WERI-Rb-1 (cell line): ENCODE data around the gene PREP.

Experiments
- DNase-seq: peaks from one replicate; pipeline ENCODE4 v3.0.0-alpha.2; 2020
- H3K27ac ChIP-seq: fragments of 250-450 bp; sonication (Bioruptor Pico); 2 replicates; pipeline ENCODE4 v1.5.1; 2020; ENCODE audit warnings: mild to moderate bottlenecking, moderate library complexity
- H3K27me3 ChIP-seq: fragments of 250-450 bp; sonication (Bioruptor Pico); 2 replicates; pipeline ENCODE4 v1.5.1; 2021; ENCODE audit warnings: mild to moderate bottlenecking, low read depth, moderate library complexity; ENCODE audit not compliant: insufficient read depth, severe bottlenecking
- H3K36me3 ChIP-seq: fragments of 250-450 bp; sonication (Bioruptor Pico); 2 replicates; pipeline ENCODE4 v1.5.1; 2020; ENCODE audit warnings: mild to moderate bottlenecking, moderate library complexity
- H3K4me3 ChIP-seq: 2 replicates; pipeline ENCODE4 v1.5.1; 2011; ENCODE audit warnings: low read depth, mild to moderate bottlenecking, control low read depth, low read length
- H3K9me3 ChIP-seq: fragments of 250-450 bp; sonication (Bioruptor Pico); 2 replicates; pipeline ENCODE4 v1.5.1; 2021; ENCODE audit warnings: mild to moderate bottlenecking, moderate library complexity; ENCODE audit not compliant: severe bottlenecking
- TF ChIP-seq, protein P1 (sequence below): IDR thresholded peaks from 2 replicates; pipeline ENCODE4 v1.5.1; 2011; ENCODE audit warnings: low read depth, mild to moderate bottlenecking, control low read depth, inconsistent platforms, low read length

PREP gene

GRCh38 chr6:105442369-105442768 lies 39.5 kb upstream of the PREP start:
- H3K27me3 ChIP-seq, result no peaks in the 10 kb centered on the region
- no peak overlapping the region for H3K27ac ChIP-seq
- H3K4me3 ChIP-seq, result no peak overlapping the region
- DNase-seq, result no peak
- H3K9me3 ChIP-seq, result no peaks in the 10 kb centered on the region
- H3K36me3 ChIP-seq, result no peaks in the 10 kb centered on the region
- TF ChIP-seq, protein P1, sequence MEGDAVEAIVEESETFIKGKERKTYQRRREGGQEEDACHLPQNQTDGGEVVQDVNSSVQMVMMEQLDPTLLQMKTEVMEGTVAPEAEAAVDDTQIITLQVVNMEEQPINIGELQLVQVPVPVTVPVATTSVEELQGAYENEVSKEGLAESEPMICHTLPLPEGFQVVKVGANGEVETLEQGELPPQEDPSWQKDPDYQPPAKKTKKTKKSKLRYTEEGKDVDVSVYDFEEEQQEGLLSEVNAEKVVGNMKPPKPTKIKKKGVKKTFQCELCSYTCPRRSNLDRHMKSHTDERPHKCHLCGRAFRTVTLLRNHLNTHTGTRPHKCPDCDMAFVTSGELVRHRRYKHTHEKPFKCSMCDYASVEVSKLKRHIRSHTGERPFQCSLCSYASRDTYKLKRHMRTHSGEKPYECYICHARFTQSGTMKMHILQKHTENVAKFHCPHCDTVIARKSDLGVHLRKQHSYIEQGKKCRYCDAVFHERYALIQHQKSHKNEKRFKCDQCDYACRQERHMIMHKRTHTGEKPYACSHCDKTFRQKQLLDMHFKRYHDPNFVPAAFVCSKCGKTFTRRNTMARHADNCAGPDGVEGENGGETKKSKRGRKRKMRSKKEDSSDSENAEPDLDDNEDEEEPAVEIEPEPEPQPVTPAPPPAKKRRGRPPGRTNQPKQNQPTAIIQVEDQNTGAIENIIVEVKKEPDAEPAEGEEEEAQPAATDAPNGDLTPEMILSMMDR, result no peak

GRCh38 chr6:105437236-105437635 lies 34.4 kb upstream of the PREP start:
- H3K9me3 ChIP-seq, result no peaks in the 10 kb centered on the region
- no peak overlapping the region for H3K4me3 ChIP-seq
- no peak for DNase-seq
- TF ChIP-seq, protein P1, result no peak
- no peak overlapping the region for H3K27ac ChIP-seq
- no peaks in the 10 kb centered on the region for H3K27me3 ChIP-seq
- no peaks in the 10 kb centered on the region for H3K36me3 ChIP-seq

DNA sequence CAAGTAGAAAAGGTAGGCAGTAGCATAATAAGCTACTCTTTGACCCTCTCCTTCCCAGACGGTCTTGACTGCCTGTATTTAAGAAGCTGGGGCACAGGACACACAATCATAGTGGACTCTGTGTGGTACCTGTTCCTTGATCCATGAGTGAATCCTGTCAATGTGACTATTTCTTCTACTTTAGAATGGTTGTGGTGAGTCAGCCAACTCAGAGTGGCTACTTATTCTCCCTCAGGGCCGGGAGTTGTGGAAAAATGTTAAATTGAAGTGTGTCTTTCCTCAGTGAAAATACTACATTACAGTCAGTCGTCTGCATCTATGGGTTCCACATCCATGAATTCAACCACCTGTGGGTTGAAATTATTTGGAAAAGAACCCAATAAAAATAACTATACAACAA lies 30.8 kb upstream of the PREP start:
- H3K27me3 ChIP-seq, result no peaks in the 10 kb centered on the region
- H3K9me3 ChIP-seq, result no peaks in the 10 kb centered on the region
- TF ChIP-seq, protein P1, result no peak
- DNase-seq, result no peak
- H3K36me3 ChIP-seq, result no peaks in the 10 kb centered on the region
- no peak overlapping the region for H3K27ac ChIP-seq
- H3K4me3 ChIP-seq, result no peak overlapping the region

DNA sequence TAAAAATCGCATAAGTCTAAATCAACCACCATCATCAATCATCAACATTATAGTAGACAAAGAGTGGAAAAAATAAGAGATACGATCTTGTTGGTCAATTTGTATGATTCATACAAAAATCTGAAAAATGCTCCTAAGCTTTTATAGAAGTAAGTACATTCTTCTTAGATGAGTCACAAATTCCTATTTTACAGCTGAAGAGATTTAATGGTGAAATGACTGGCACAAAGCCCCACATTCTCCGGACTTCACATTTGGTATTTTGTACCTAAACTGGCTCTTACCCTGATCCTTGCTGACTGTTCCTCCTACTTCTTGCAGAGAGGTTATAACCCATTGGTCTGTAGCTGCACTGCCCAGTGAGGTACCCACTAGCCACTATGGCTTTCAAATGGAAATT lies 29.9 kb upstream of the PREP start:
- no peaks in the 10 kb centered on the region for H3K9me3 ChIP-seq
- no peaks in the 10 kb centered on the region for H3K36me3 ChIP-seq
- DNase-seq, result no peak
- no peaks in the 10 kb centered on the region for H3K27me3 ChIP-seq
- H3K27ac ChIP-seq, result no peak overlapping the region
- TF ChIP-seq, protein P1, result no peak
- no peak overlapping the region for H3K4me3 ChIP-seq

DNA sequence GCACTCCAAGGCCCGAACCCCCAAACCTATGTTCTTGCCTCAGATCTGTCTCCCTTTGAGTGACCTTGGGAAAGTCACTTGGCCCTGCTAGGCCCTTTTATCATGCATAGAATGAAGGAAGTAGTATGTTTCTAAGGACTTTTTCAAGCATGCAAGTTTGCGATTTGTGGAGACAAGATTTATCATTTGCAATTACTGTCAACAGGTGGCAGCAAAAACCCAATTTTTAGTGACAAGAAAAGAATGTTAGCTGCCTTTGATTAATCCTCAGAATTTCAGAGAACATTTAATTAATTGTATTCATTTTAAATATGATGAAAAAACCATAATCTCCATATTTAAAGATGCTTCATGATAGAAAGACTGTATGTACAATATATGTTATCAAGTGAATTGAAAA lies 28.3 kb upstream of the PREP start:
- H3K27me3 ChIP-seq, result no peaks in the 10 kb centered on the region
- DNase-seq, result no peak
- H3K9me3 ChIP-seq, result no peaks in the 10 kb centered on the region
- TF ChIP-seq, protein P1, result 0 out of 2 replicates have a peak, but pooled peaks have one; percentile 26
- H3K36me3 ChIP-seq, result no peaks in the 10 kb centered on the region
- no peak overlapping the region for H3K27ac ChIP-seq
- no peak overlapping the region for H3K4me3 ChIP-seq

- Histone ChIP-seq H3K9me3 (no peaks in the 10 kb centered on the region), H3K36me3 (no peaks in the 10 kb centered on the region), H3K27ac (no peak overlapping the region), H3K27me3 (no peaks in the 10 kb centered on the region), H3K4me3 (no peak overlapping the region)
- TF ChIP-seq, protein P1, result no peak
- DNase-seq, result no peak
Measured at GRCh38 chr6:105430685-105431084, 27.8 kb upstream of the PREP start.
